Central memory CD8-positive, alpha-beta T cell (primary cell): ENCODE results near the gene TCF23.

ENCODE experiments used
- ATAC-seq: fragments of 150-1000 bp; cut with Tn5 transposase; replicated peaks from 2 replicates; pipeline ENCODE4 v1.10.0; 2022; ENCODE audit warnings: mild to moderate bottlenecking, moderate FRiP score, moderate number of reproducible peaks; ENCODE audit not compliant: poor library complexity, severe bottlenecking; ENCODE audit errors: extremely low read depth
- DNase-seq, 2 donors: peaks; one replicate each; pipeline ENCODE4 v3.0.0; 2021; ENCODE audit warnings: low spot score in 2 of 2
- H3K27ac Mint-ChIP-seq: one replicate; pipeline ENCODE4 v1.8.0; 2022; ENCODE audit warnings: low read depth, mild to moderate bottlenecking, moderate library complexity, mixed read lengths
- H3K27me3 Mint-ChIP-seq: one replicate; pipeline ENCODE4 v1.8.0; 2022; ENCODE audit warnings: mixed read lengths
- H3K36me3 Mint-ChIP-seq: one replicate; pipeline ENCODE4 v1.8.0; 2022; ENCODE audit warnings: mild to moderate bottlenecking, moderate library complexity, mixed read lengths; ENCODE audit not compliant: insufficient read depth
- H3K4me1 Mint-ChIP-seq: one replicate; pipeline ENCODE4 v1.8.0; 2022; ENCODE audit warnings: mixed read lengths
- H3K4me3 Mint-ChIP-seq: one replicate; pipeline ENCODE4 v1.8.0; 2022; ENCODE audit warnings: mild to moderate bottlenecking, moderate library complexity, mixed read lengths
- H3K9me3 Mint-ChIP-seq: one replicate; pipeline ENCODE4 v1.8.0; 2022; ENCODE audit warnings: mixed read lengths

The TCF23 gene

DNA sequence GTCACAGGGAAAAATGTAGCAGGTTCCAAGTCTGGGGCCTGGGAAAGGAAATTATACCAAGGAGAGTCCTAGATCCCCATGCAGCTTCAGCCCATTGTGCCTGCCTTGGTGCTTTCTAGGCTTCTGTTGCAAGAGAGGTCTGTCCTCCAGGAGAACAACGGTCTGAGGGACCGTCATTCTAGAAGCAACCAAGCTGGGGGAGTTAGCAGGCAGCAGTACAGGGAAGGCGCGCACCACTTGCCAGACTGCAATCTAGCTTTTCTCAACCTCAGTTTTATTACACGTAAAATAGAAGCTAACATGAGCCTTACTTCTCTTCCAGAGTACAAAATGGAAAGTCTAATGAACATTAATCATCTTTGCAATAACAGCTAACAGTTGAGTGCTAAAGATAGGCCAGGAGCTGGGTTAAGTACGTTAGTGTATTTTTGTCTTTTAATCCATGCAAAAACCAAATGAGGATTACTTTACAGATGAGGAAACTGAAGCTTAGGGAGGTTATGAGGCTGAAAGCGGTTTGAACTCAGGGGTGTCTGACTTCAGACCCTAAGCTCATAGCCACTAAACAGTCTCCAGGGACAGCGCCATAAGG, 1.9 kb downstream of the TCF23 start:
- H3K27me3 Mint-ChIP-seq = peaks cover 52% of the 10 kb centered on the region
- H3K27ac Mint-ChIP-seq = no peak overlapping the region
- H3K4me1 Mint-ChIP-seq = no peaks in the 10 kb centered on the region
- no peak overlapping the region for H3K4me3 Mint-ChIP-seq
- no peak for DNase-seq
- no peaks in the 10 kb centered on the region for H3K9me3 Mint-ChIP-seq
- H3K36me3 Mint-ChIP-seq = no peaks in the 10 kb centered on the region
- ATAC-seq = no peak

- Mint-ChIP-seq H3K36me3 (no peaks in the 10 kb centered on the region), H3K4me3 (no peak overlapping the region), H3K9me3 (no peaks in the 10 kb centered on the region), H3K4me1 (no peaks in the 10 kb centered on the region), H3K27ac (no peak overlapping the region), H3K27me3 (peaks cover 37% of the 10 kb centered on the region)
- DNase-seq (no peak), ATAC-seq (no peak)
These were observed 3.4 kb downstream of the TCF23 start for GRCh38 chr2:27152102-27152795.

DNA sequence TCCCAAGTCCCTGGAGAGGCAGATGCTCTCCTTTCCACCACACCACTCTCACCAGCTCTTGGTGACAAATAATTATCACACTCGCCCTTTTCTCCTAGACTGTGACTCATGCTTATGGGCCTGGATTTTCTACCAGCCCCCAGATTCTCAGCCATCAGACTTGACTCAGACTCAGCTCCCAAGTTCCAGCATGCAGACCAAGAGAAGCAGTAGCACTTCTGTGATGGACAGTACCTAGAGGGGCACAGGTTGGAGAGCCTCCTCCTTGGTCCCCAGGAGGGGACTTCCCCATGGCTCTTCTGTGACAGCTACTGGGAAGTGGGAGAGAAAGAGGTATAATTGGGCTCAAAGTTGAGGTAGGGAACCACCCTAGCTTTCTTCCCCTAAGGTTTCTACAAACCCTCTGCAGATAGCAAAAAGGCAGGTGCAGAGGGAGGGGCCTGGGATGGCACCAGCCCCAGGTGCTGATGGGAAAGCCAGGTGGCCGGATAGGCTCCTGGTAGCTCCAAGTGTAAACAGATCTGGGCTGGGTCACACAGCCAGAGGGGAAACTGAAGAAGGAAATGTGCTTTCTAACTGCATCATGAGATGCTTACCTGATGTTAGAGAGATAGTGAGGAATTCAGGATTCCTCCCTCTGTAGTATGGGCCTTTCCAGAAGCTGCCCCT, 4.1 kb downstream of the TCF23 start:
- Mint-ChIP-seq H3K4me1 (no peaks in the 10 kb centered on the region), H3K27me3 (peaks cover 30% of the 10 kb centered on the region), H3K9me3 (no peaks in the 10 kb centered on the region), H3K36me3 (no peaks in the 10 kb centered on the region), H3K4me3 (no peak overlapping the region), H3K27ac (no peak overlapping the region)
- no peak for ATAC-seq
- DNase-seq = no peak

GRCh38 chr2:27154488-27154887, 5.7 kb downstream of the TCF23 start:
- no peaks in the 10 kb centered on the region for H3K36me3 Mint-ChIP-seq
- no peaks in the 10 kb centered on the region for H3K9me3 Mint-ChIP-seq
- H3K27me3 Mint-ChIP-seq = peaks cover 29% of the 10 kb centered on the region
- DNase-seq (no peak), ATAC-seq (no peak)
- H3K4me1 Mint-ChIP-seq = no peaks in the 10 kb centered on the region
- H3K4me3 Mint-ChIP-seq = no peak overlapping the region
- no peak overlapping the region for H3K27ac Mint-ChIP-seq

DNA sequence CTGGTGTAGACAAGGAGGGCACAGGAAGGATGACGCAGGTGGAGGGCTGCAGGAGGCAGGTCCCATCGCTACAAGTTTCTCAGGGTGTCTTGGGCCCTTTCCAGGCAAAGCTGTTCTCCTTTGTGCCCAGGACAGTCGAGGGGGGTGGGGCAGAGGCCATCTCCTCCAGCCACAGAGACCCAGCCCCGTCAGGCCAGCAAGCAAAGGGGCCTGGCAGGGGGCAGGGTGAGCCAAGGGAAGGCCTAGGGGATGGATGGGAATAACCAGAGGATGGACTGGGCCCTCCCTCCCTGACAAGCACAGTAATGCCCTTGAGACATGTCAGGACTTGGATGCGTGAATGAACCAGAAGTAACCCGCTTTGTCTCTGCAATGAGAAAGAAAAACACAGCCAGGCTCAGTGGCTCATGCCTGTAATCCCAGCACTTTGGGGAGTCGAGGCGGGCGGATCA, 6.3 kb downstream of the TCF23 start:
- DNase-seq (no peak), ATAC-seq (no peak)
- Mint-ChIP-seq H3K36me3 (no peaks in the 10 kb centered on the region), H3K4me1 (no peaks in the 10 kb centered on the region), H3K27me3 (peaks cover 29% of the 10 kb centered on the region), H3K27ac (no peak overlapping the region), H3K9me3 (no peaks in the 10 kb centered on the region), H3K4me3 (no peak overlapping the region)

- DNase-seq (no peak), ATAC-seq (no peak)
- no peak overlapping the region for H3K4me3 Mint-ChIP-seq
- H3K4me1 Mint-ChIP-seq = no peaks in the 10 kb centered on the region
- no peak overlapping the region for H3K27ac Mint-ChIP-seq
- H3K9me3 Mint-ChIP-seq = no peaks in the 10 kb centered on the region
- H3K36me3 Mint-ChIP-seq = no peaks in the 10 kb centered on the region
- H3K27me3 Mint-ChIP-seq = peaks cover 22% of the 10 kb centered on the region
These were observed 9.7 kb downstream of the TCF23 start for GRCh38 chr2:27158468-27158867.

GRCh38 chr2:27159271-27159670, 10.5 kb downstream of the TCF23 start:
- H3K4me1 Mint-ChIP-seq = no peaks in the 10 kb centered on the region
- DNase-seq (no peak), ATAC-seq (no peak)
- peaks cover 17% of the 10 kb centered on the region for H3K27me3 Mint-ChIP-seq
- no peaks in the 10 kb centered on the region for H3K36me3 Mint-ChIP-seq
- H3K27ac Mint-ChIP-seq = no peak overlapping the region
- H3K4me3 Mint-ChIP-seq = no peak overlapping the region
- no peaks in the 10 kb centered on the region for H3K9me3 Mint-ChIP-seq

- Mint-ChIP-seq H3K36me3 (peaks cover 1% of the 10 kb centered on the region), H3K9me3 (no peaks in the 10 kb centered on the region), H3K4me1 (no peaks in the 10 kb centered on the region), H3K4me3 (no peak overlapping the region), H3K27ac (no peak overlapping the region), H3K27me3 (peaks cover 8% of the 10 kb centered on the region)
- ATAC-seq (no peak), DNase-seq (no peak)
These were observed 11.4 kb downstream of the TCF23 start for GRCh38 chr2:27160191-27160590.

DNA sequence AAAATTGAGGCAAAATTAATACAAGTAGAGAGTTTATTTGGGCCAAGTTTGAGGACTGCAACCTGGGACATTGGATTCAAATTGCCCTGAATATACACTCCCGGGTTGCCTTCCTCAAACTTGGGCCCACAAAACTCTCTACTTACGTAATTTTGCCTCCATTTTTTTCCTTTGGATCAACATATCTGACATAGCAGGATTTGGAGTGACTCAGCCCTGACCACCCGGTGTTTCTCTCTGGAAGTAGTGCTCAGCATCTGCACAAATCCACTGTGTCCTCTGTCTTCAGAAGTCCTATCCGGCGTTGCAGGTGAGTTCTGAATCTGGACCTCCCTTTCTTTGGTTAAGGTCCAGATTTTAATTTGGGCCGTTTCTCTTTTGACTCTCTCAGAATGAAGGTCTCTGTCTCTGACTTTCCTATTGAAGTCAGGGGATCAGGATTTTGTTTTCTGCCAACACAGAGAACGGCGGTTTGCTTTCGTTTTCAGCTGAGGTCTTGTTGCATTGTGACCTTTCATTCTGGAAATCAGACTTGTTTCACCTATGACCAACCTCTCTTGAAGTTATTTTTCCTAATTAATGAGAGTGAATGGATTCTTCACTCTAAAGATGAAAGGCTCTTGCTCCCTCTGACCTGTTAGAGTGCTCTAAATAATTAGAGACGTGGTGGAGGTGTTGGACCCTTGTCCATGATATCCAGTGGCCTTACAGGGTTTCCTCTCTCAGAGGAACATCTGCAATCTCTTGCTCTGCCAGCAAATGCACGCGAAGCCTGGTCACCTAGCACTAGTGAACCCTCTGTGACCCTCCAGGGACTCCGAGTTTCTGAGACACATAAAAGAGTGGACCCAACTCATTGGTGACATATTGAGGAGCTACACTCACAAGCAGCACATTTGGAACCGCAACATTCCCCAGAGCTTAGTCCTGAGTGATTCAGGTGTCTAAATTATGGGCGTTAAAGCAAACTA, 13.6 kb downstream of the TCF23 start:
- no peak for DNase-seq
- peaks cover 8% of the 10 kb centered on the region for H3K27me3 Mint-ChIP-seq
- no peak overlapping the region for H3K27ac Mint-ChIP-seq
- no peak overlapping the region for H3K4me3 Mint-ChIP-seq
- peaks cover 1% of the 10 kb centered on the region for H3K36me3 Mint-ChIP-seq
- no peaks in the 10 kb centered on the region for H3K4me1 Mint-ChIP-seq
- H3K9me3 Mint-ChIP-seq = no peaks in the 10 kb centered on the region
- no peak for ATAC-seq

- Mint-ChIP-seq H3K36me3 (peaks cover 1% of the 10 kb centered on the region), H3K27ac (no peak overlapping the region)
- no peak for ATAC-seq
These were observed 16.4 kb downstream of the TCF23 start for GRCh38 chr2:27164960-27165763.

GRCh38 chr2:27170581-27171337, 22.0 kb downstream of the TCF23 start:
- DNase-seq (no peak), ATAC-seq (no peak)
- H3K4me3 Mint-ChIP-seq = no peak overlapping the region
- peaks cover 2% of the 10 kb centered on the region for H3K36me3 Mint-ChIP-seq
- no peak overlapping the region for H3K27ac Mint-ChIP-seq
- no peaks in the 10 kb centered on the region for H3K4me1 Mint-ChIP-seq
- no peaks in the 10 kb centered on the region for H3K27me3 Mint-ChIP-seq
- no peaks in the 10 kb centered on the region for H3K9me3 Mint-ChIP-seq

More at GRCh38 chr2:27164960-27165763, 16.4 kb downstream of the TCF23 start:
- Mint-ChIP-seq H3K4me3 (no peak overlapping the region), H3K4me1 (no peaks in the 10 kb centered on the region), H3K9me3 (no peaks in the 10 kb centered on the region), H3K27me3 (no peaks in the 10 kb centered on the region)
- DNase-seq = no peak
